GM23338 (cell line): Measurements from ENCODE around the gene SUPT3H. TPM values are rescaled to one million over a fixed set of nuclear protein-coding genes. Genes with fewer than 3 reads are reported as not detected.

Experiments used
- ATAC-seq: fragments of 200-7000 bp; cut with Tn5 transposase; 3 replicates; pipeline ENCODE4 v1.9.1; 2020
- DNase-seq: peaks from one replicate; pipeline ENCODE4 v3.0.0-alpha.2; 2015; ENCODE audit warnings: low spot score
- H2AFZ ChIP-seq: fragments of 200-600 bp; sonication (generic); 2 replicates; pipeline ENCODE4 v1.8.0; 2016; ENCODE audit warnings: antibody characterized with exemption, mild to moderate bottlenecking, moderate library complexity
- H3F3A ChIP-seq: fragments of 200-600 bp; sonication (generic); replicated peaks from 2 replicates; pipeline ENCODE4 v1.8.0; 2017; ENCODE audit warnings: antibody characterized with exemption, mixed run types, low read depth
- H3K27ac ChIP-seq: fragments of 200-600 bp; sonication (generic); 2 replicates; pipeline ENCODE4 v1.6.1; 2016; ENCODE audit warnings: low read depth
- H3K27me3 ChIP-seq: fragments of 200-600 bp; sonication (generic); 2 replicates; pipeline ENCODE4 v1.8.0; 2016; ENCODE audit warnings: mild to moderate bottlenecking, mixed run types, moderate library complexity; ENCODE audit not compliant: insufficient read depth
- H3K36me3 ChIP-seq: fragments of 200-600 bp; sonication (generic); 2 replicates; pipeline ENCODE4 v1.8.0; 2016; ENCODE audit warnings: mild to moderate bottlenecking; ENCODE audit not compliant: insufficient read depth
- H3K4me1 ChIP-seq: fragments of 200-600 bp; sonication (generic); 2 replicates; pipeline ENCODE4 v1.8.0; 2016; ENCODE audit warnings: mild to moderate bottlenecking, moderate library complexity; ENCODE audit not compliant: insufficient read depth
- H3K4me2 ChIP-seq: fragments of 200-600 bp; sonication (generic); 2 replicates; pipeline ENCODE4 v1.7.1; 2017; ENCODE audit warnings: mixed run types
- H3K4me3 ChIP-seq: fragments of 200-600 bp; sonication (generic); 2 replicates; pipeline ENCODE4 v1.6.1; 2016; ENCODE audit warnings: mixed run types
- H3K79me2 ChIP-seq: fragments of 200-600 bp; sonication (generic); replicated peaks from 2 replicates; pipeline ENCODE4 v1.8.0; 2017; ENCODE audit warnings: mild to moderate bottlenecking; ENCODE audit not compliant: insufficient read depth
- H3K9me2 ChIP-seq: fragments of 200-600 bp; sonication (generic); 2 replicates; pipeline ENCODE4 v1.8.0; 2017; ENCODE audit not compliant: insufficient read depth
- H4K20me1 ChIP-seq: fragments of 200-600 bp; sonication (generic); replicated peaks from 2 replicates; pipeline ENCODE4 v1.8.0; 2017; ENCODE audit warnings: mild to moderate bottlenecking; ENCODE audit not compliant: insufficient read depth
- H3K27ac Mint-ChIP-seq: 2 replicates; pipeline ENCODE4 v1.8.0; 2020; ENCODE audit warnings: inconsistent platforms, mild to moderate bottlenecking, moderate library complexity, mixed read lengths
- H3K27me3 Mint-ChIP-seq: 3 replicates; pipeline ENCODE4 v1.8.0; 2022; ENCODE audit warnings: low read depth, mild to moderate bottlenecking, moderate library complexity, mixed read lengths, inconsistent platforms; ENCODE audit not compliant: insufficient read depth, poor library complexity
- H3K36me3 Mint-ChIP-seq: 3 replicates; pipeline ENCODE4 v1.8.0; 2021; ENCODE audit warnings: low read depth, mild to moderate bottlenecking, inconsistent platforms, moderate library complexity, mixed read lengths
- H3K4me1 Mint-ChIP-seq: 3 replicates; pipeline ENCODE4 v1.8.0; 2020; ENCODE audit warnings: mild to moderate bottlenecking, inconsistent platforms, mixed read lengths
- H3K4me3 Mint-ChIP-seq: 3 replicates; pipeline ENCODE4 v1.8.0; 2021; ENCODE audit warnings: moderate library complexity, mild to moderate bottlenecking, inconsistent platforms, mixed read lengths
- H3K9me3 Mint-ChIP-seq: 3 replicates; pipeline ENCODE4 v1.8.0; 2020; ENCODE audit warnings: moderate library complexity, mild to moderate bottlenecking, inconsistent platforms, mixed read lengths
- CREB1 ChIP-seq: fragments of 250-450 bp; sonication (Bioruptor Pico); IDR thresholded peaks from 2 replicates; pipeline ENCODE4 v1.5.0; 2020; ENCODE audit warnings: low read depth, mild to moderate bottlenecking, moderate library complexity
- CTCF ChIP-seq, 2 experiments: fragments of 200-600 bp in 1 of 2; sonication (generic) in 1 of 2; conservative IDR thresholded peaks; 2 replicates each; pipeline versions ENCODE4 v1.5.1 to v1.6.1; 2016 to 2017; ENCODE audit warnings: antibody characterized with exemption in 2 of 2, low read depth in 2 of 2, mild to moderate bottlenecking in 2 of 2, moderate library complexity in 1 of 2
- EZH2phosphoT487 ChIP-seq: fragments of 200-600 bp; sonication (generic); IDR thresholded peaks from one replicate; pipeline ENCODE4 v1.8.1; 2018; ENCODE audit warnings: antibody characterized with exemption; ENCODE audit not compliant: unreplicated experiment
- JUNB ChIP-seq: IDR thresholded peaks from one replicate; pipeline ENCODE4 v1.6.1; 2016; ENCODE audit warnings: antibody characterized with exemption; ENCODE audit not compliant: unreplicated experiment
- NANOG ChIP-seq: IDR thresholded peaks from 2 replicates; pipeline ENCODE4 v1.6.1; 2016; ENCODE audit warnings: antibody characterized with exemption, borderline replicate concordance
- POLR2AphosphoS5 ChIP-seq: IDR thresholded peaks from 2 replicates; pipeline ENCODE4 v1.6.1; 2016; ENCODE audit warnings: antibody characterized with exemption, low read depth
- STAT1 ChIP-seq: IDR thresholded peaks from one replicate; pipeline ENCODE4 v1.6.1; 2016; ENCODE audit warnings: antibody characterized with exemption; ENCODE audit not compliant: unreplicated experiment
- ZNF114 ChIP-seq: fragments of 250-450 bp; sonication (Bioruptor Pico); IDR thresholded peaks from 2 replicates; pipeline ENCODE4 v1.5.0; 2020; ENCODE audit warnings: mild to moderate bottlenecking, moderate library complexity
- polyA plus RNA-seq: library from polyadenylated mRNA; unstranded; fragments of >200 nt; fragmentation: Nextera tagmentation; extraction: Ambion mirVana; gene quantifications from 2 replicates; pipeline ENCODE4 v1.2.1, GENCODE V29; 2016
- total RNA-seq: library from RNA; depleted of rRNA; stranded (reverse); fragments of >200 nt; shearing (Covaris generic); gene quantifications from 2 replicates; pipeline ENCODE4 v1.2.3, GENCODE V29; 2014
- TF ChIP-seq, protein P1 (sequence below): IDR thresholded peaks from 2 replicates; pipeline ENCODE4 v1.6.1; 2016; ENCODE audit warnings: antibody characterized with exemption
- TF ChIP-seq, protein P2 (sequence below): fragments of 250-450 bp; sonication (Bioruptor Pico); IDR thresholded peaks from 2 replicates; pipeline ENCODE4 v1.5.0; 2020; ENCODE audit warnings: mild to moderate bottlenecking, moderate library complexity

The SUPT3H gene
- total and polyA plus RNA-seq, 2 experiments from 2014 or later: 11.4 to 30.1 TPM

DNA sequence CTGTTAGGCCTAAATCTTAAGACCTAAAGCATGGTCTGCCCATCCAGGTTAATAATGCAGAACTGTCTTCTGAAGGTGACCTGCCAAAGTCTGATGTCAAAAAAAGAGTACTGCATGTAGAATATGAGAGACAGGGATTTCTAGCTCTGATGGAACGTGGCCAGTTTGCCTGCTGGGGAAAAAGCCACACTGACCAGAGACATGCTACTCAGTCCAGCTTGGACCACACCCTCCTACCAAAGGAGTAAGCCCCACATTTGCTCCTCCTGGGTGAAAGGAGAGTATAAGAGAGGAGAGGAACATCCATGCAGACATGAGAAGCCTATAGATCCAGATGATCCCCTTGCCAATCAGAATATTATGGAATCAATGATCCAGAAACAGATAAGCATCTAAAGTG, 279.5 kb downstream of the SUPT3H start:
- ATAC-seq (no peak), DNase-seq (no peak)
- H3K4me2 ChIP-seq: no peak overlapping the region
- Mint-ChIP-seq H3K36me3 (no peaks in the 10 kb centered on the region), H3K27ac (no peak overlapping the region), H3K4me1 (no peaks in the 10 kb centered on the region), H3K4me3 (no peak overlapping the region), H3K9me3 (no peaks in the 10 kb centered on the region), H3K27me3 (no peaks in the 10 kb centered on the region)
- no peak overlapping the region for H3K4me3 ChIP-seq
- H4K20me1 ChIP-seq: no peaks in the 10 kb centered on the region
- no peak overlapping the region for H3K27ac ChIP-seq
- no peaks in the 10 kb centered on the region for H3K36me3 ChIP-seq
- no peaks in the 10 kb centered on the region for H3F3A ChIP-seq
- H2AFZ ChIP-seq: no peak overlapping the region
- no peaks in the 10 kb centered on the region for H3K4me1 ChIP-seq
- H3K79me2 ChIP-seq: no peaks in the 10 kb centered on the region
- H3K27me3 ChIP-seq: no peaks in the 10 kb centered on the region
- no peaks in the 10 kb centered on the region; the same call in 1 of the 2 replicates for H3K9me2 ChIP-seq
- TF ChIP-seq ZNF114 (CRISPR knock-in tag): no peak
- TF ChIP-seq, protein P1, sequence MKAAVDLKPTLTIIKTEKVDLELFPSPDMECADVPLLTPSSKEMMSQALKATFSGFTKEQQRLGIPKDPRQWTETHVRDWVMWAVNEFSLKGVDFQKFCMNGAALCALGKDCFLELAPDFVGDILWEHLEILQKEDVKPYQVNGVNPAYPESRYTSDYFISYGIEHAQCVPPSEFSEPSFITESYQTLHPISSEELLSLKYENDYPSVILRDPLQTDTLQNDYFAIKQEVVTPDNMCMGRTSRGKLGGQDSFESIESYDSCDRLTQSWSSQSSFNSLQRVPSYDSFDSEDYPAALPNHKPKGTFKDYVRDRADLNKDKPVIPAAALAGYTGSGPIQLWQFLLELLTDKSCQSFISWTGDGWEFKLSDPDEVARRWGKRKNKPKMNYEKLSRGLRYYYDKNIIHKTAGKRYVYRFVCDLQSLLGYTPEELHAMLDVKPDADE: no peak
- TF ChIP-seq POLR2AphosphoS5: no peak
- TF ChIP-seq STAT1: no peak
- no peak for TF ChIP-seq NANOG
- no peak for TF ChIP-seq CTCF (conservative IDR thresholded peaks at IDR 0.05; ENCODE audit: low read depth in 2 of 2)
- TF ChIP-seq, protein P2, sequence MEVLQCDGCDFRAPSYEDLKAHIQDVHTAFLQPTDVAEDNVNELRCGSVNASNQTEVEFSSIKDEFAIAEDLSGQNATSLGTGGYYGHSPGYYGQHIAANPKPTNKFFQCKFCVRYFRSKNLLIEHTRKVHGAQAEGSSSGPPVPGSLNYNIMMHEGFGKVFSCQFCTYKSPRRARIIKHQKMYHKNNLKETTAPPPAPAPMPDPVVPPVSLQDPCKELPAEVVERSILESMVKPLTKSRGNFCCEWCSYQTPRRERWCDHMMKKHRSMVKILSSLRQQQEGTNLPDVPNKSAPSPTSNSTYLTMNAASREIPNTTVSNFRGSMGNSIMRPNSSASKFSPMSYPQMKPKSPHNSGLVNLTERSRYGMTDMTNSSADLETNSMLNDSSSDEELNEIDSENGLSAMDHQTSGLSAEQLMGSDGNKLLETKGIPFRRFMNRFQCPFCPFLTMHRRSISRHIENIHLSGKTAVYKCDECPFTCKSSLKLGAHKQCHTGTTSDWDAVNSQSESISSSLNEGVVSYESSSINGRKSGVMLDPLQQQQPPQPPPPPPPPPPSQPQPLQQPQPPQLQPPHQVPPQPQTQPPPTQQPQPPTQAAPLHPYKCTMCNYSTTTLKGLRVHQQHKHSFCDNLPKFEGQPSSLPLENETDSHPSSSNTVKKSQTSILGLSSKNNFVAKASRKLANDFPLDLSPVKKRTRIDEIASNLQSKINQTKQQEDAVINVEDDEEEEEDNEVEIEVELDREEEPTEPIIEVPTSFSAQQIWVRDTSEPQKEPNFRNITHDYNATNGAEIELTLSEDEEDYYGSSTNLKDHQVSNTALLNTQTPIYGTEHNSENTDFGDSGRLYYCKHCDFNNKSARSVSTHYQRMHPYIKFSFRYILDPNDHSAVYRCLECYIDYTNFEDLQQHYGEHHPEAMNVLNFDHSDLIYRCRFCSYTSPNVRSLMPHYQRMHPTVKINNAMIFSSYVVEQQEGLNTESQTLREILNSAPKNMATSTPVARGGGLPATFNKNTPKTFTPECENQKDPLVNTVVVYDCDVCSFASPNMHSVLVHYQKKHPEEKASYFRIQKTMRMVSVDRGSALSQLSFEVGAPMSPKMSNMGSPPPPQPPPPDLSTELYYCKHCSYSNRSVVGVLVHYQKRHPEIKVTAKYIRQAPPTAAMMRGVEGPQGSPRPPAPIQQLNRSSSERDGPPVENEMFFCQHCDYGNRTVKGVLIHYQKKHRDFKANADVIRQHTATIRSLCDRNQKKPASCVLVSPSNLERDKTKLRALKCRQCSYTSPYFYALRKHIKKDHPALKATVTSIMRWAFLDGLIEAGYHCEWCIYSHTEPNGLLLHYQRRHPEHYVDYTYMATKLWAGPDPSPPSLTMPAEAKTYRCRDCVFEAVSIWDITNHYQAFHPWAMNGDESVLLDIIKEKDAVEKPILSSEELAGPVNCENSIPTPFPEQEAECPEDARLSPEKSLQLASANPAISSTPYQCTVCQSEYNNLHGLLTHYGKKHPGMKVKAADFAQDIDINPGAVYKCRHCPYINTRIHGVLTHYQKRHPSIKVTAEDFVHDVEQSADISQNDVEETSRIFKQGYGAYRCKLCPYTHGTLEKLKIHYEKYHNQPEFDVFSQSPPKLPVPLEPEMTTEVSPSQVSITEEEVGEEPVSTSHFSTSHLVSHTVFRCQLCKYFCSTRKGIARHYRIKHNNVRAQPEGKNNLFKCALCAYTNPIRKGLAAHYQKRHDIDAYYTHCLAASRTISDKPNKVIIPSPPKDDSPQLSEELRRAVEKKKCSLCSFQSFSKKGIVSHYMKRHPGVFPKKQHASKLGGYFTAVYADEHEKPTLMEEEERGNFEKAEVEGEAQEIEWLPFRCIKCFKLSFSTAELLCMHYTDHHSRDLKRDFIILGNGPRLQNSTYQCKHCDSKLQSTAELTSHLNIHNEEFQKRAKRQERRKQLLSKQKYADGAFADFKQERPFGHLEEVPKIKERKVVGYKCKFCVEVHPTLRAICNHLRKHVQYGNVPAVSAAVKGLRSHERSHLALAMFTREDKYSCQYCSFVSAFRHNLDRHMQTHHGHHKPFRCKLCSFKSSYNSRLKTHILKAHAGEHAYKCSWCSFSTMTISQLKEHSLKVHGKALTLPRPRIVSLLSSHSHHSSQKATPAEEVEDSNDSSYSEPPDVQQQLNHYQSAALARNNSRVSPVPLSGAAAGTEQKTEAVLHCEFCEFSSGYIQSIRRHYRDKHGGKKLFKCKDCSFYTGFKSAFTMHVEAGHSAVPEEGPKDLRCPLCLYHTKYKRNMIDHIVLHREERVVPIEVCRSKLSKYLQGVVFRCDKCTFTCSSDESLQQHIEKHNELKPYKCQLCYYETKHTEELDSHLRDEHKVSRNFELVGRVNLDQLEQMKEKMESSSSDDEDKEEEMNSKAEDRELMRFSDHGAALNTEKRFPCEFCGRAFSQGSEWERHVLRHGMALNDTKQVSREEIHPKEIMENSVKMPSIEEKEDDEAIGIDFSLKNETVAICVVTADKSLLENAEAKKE (CRISPR knock-in tag): no peak
- no peak for TF ChIP-seq CREB1 (CRISPR knock-in tag)
- TF ChIP-seq JUNB: no peak
- TF ChIP-seq EZH2phosphoT487: no peak
